Right lobe of liver (tissue), 6 donors: Measurements from ENCODE around the gene ACOX1. TPM values are rescaled to one million over a fixed set of nuclear protein-coding genes. Genes with fewer than 3 reads are reported as not detected.

Experiments used
- ATAC-seq, 4 donors: fragments of 200-7000 bp; cut with Tn5 transposase; one replicate each; pipeline ENCODE4 v1.9.1; 2020; ENCODE audit warnings: mild to moderate bottlenecking in 4 of 4, moderate library complexity in 4 of 4
- DNase-seq, 3 donors: peaks; one replicate each; pipeline ENCODE4 v3.0.0-alpha.2; 2020
- H3K27ac ChIP-seq, 3 donors: fragments of 200-600 bp; one replicate each; pipeline ENCODE4 v1.8.0; 2022
- H3K27me3 ChIP-seq, 2 donors: fragments of 200-600 bp; one replicate each; pipeline ENCODE4 v1.8.0; 2022
- H3K36me3 ChIP-seq, 4 donors: fragments of 200-600 bp; sonication (generic) in 1 of 4; one replicate each; pipeline versions ENCODE4 v1.5.1 to v1.8.0; 2017 to 2022; ENCODE audit warnings: control low read depth in 1 of 4
- H3K4me1 ChIP-seq, 4 donors: fragments of 200-600 bp; sonication (generic) in 1 of 4; one replicate each; pipeline versions ENCODE4 v1.5.1 to v1.8.0; 2017 to 2022; ENCODE audit warnings: control low read depth in 1 of 4
- H3K4me3 ChIP-seq, 3 donors: fragments of 200-600 bp; one replicate each; pipeline ENCODE4 v1.8.0; 2022
- H3K9me3 ChIP-seq, 4 donors: fragments of 200-600 bp; sonication (generic) in 1 of 4; one replicate each; pipeline versions ENCODE4 v1.5.1 to v1.8.0; 2017 to 2022; ENCODE audit warnings: control low read depth in 1 of 4
- POLR2A ChIP-seq: fragments of 450-650 bp; IDR thresholded peaks from one replicate; pipeline ENCODE4 v1.6.1; 2017; ENCODE audit warnings: antibody characterized with exemption, mild to moderate bottlenecking
- WGBS: methylation state at CpG from one replicate; pipeline ENCODE4 v1.1.6; 2018; ENCODE audit warnings: low coverage, low lambda C conversion rate; ENCODE audit not compliant: insufficient coverage; ENCODE audit errors: missing lambda C conversion rate; 5-methylcytosine and 5-hydroxymethylcytosine counted together
- intact Hi-C, 2 donors: fragments of 100-400 bp; cut with DNase I; formaldehyde crosslinking; loops; one replicate each; pipeline versions ENCODE4 v1.11.2 to v1.14.1; 2022
- total RNA-seq, 6 experiments: library from RNA; depleted of rRNA in 2 of 6; stranded (reverse); fragments of >200 nt in 2 of 6; fragmentation: NEBNext Ultra II Directional in 3 of 6; extraction: Animal tissue kit (Norgen Biotek cat#: 25700) in 3 of 6; gene quantifications; one replicate each; pipeline versions ENCODE4 v1.1.0 to v1.2.4, GENCODE V29; 2016 to 2023
- TF ChIP-seq, protein P1 (sequence below), 4 donors: fragments of 200-600 bp in 3 of 4; fragments of 450-650 bp in 1 of 4; IDR thresholded peaks; one replicate each; pipeline versions ENCODE4 v1.5.1 to v1.8.0; 2016 to 2022; ENCODE audit warnings: antibody characterized with exemption in 4 of 4, mild to moderate bottlenecking in 2 of 4
- donor health status: DM: no; HTN: yes; CAD: no.
- donor health status: DM: no; HTN: no; CAD: no.
- donor health status: DM: no; HTN: no; CAD: no.
- donor health status: DM: no; HTN: yes; CAD: no.
- donor health status: DM: no; HTN: yes; CAD: no.

Gene ACOX1
- total RNA-seq, 6 experiments from 2014 or later = 112 to 202 (median 190) TPM

DNA sequence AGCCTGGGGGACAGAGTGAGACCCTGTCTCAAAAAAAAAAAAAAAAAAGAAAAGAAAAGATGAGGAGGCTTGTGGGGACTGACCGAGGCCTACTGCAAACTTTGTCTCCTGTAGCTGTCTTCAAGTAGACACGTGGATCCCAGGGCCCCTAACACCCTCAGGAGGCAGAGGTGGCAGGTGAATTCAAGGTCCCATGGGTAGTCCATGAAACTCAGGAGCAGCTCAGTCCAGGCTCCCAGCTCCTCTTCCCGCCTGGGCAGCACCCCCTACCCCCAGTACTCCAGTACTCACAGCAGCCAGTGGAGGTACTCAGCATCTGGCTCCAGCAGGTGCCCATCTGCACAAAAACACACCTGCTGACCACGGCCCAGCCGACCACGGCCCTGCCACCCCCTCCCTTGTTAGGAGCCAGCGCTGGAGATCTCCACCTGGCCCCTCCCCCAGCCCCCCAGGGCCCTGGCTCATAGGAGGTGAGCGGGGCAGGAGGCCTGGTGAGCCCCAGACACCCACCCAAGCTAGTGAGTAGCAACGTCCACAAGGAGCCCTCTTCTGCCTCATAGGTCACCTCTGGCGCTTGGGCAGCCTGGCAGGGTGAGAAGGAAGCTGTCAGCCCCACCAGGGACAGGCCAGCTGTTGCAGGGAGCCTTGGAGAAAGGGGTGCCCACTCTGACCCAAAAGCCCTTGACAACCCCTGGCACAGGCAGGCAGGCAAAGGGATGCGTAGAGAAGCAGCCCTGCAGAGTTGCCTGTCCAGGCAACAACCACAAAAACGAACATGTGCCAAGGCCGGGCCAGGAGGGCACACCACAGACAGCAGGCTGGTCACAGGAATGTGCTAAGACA is 78.1 kb downstream of the ACOX1 start:
- DNase-seq (peak in 1 of 3 donors; percentile 48), ATAC-seq (no peak)
- intact Hi-C loops = no loop called here
- WGBS = 78% methylated on average over 3 of the region's 13 CpGs
- peaks cover 0 to 37% (median 6%) of the 10 kb centered on the region in 4 donors for H3K4me1 ChIP-seq
- peaks cover 0 to 38% (median 13%) of the 10 kb centered on the region in 4 donors for H3K36me3 ChIP-seq
- no peaks in the 10 kb centered on the region for H3K27me3 ChIP-seq
- H3K4me3 ChIP-seq = no peak overlapping the region
- H3K27ac ChIP-seq = no peak overlapping the region
- TF ChIP-seq POLR2A = no peak
- TF ChIP-seq, protein P1, sequence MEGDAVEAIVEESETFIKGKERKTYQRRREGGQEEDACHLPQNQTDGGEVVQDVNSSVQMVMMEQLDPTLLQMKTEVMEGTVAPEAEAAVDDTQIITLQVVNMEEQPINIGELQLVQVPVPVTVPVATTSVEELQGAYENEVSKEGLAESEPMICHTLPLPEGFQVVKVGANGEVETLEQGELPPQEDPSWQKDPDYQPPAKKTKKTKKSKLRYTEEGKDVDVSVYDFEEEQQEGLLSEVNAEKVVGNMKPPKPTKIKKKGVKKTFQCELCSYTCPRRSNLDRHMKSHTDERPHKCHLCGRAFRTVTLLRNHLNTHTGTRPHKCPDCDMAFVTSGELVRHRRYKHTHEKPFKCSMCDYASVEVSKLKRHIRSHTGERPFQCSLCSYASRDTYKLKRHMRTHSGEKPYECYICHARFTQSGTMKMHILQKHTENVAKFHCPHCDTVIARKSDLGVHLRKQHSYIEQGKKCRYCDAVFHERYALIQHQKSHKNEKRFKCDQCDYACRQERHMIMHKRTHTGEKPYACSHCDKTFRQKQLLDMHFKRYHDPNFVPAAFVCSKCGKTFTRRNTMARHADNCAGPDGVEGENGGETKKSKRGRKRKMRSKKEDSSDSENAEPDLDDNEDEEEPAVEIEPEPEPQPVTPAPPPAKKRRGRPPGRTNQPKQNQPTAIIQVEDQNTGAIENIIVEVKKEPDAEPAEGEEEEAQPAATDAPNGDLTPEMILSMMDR (IDR thresholded peaks at IDR 0.05) = no peak
- no peaks in the 10 kb centered on the region for H3K9me3 ChIP-seq

DNA sequence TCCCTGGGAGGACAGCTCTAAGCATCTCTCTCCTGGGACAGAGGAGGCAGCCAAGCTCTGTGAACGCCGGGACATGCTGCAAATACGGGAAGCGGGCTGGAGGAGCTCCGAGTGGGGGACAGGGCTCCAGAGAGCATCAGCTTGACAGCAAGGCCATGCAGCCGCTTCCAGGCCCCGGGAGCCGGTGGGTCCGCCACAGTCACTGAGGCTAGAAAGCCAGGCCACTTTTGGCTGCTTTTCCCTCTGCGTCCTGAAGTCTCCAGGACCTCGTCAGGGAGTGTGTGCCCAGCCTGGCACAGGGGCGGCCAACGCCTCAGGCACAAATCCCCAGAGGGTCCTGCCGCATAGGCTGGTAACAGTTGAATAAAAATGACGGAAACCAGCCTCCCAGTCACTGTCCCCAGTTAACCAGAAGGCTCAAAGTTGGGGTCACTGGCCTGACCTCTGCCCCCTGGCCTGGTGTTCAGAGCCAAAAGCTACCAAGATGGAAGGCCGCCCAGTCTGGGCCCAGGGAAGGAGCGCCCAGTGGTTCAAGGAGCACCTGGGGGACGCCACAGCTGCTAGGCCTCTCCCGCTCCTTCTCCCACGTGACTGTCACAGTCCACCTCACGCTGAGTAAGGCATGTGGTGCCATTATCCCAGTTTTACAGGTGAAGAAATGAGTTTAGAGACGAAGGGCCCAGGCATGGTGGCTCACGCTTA is 79.0 kb downstream of the ACOX1 start:
- peak in 1 of 4 donors; percentile 2 for ATAC-seq
- H3K27ac ChIP-seq = no peak overlapping the region
- H3K4me1 ChIP-seq = peaks cover 0 to 36% (median 6%) of the 10 kb centered on the region in 4 donors
- peak in 2 of 3 donors; percentile 74 to 78 for DNase-seq
- TF ChIP-seq, protein P1 (IDR thresholded peaks at IDR 0.05) = no peak
- no peak for TF ChIP-seq POLR2A
- H3K36me3 ChIP-seq = peaks cover 0 to 38% (median 13%) of the 10 kb centered on the region in 4 donors
- H3K9me3 ChIP-seq = no peaks in the 10 kb centered on the region
- intact Hi-C loops = no loop called here
- 71% methylated on average over 5 of the region's 23 CpGs for WGBS
- no peak overlapping the region for H3K4me3 ChIP-seq
- H3K27me3 ChIP-seq = no peaks in the 10 kb centered on the region

DNA sequence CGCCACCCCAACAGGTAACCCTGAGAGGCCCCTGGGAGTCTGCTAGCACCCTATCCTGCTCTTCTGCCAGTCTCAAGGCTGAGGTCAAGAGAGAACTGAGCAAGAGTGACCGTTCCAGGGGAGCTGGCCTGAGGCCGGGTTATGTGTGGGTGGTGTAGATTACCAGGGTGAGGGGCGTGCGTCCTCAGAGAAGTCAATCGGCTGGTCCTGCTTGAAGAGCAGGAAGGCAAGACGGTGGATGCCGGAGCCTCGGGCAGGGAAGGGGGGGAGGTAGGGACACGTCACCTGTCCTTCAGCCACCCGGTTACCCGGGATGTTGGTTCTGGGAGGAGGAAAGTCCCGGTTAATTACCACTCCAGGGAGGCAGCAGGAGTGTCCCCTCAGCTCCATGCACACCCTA is 79.6 kb downstream of the ACOX1 start:
- TF ChIP-seq POLR2A = no peak
- TF ChIP-seq, protein P1 (IDR thresholded peaks at IDR 0.05) = no peak
- no peak overlapping the region for H3K27ac ChIP-seq
- DNase-seq = peak in 2 of 3 donors; percentile 49 to 52
- H3K27me3 ChIP-seq = no peaks in the 10 kb centered on the region
- peaks cover 0 to 38% (median 13%) of the 10 kb centered on the region in 4 donors for H3K36me3 ChIP-seq
- ATAC-seq = no peak
- H3K9me3 ChIP-seq = no peaks in the 10 kb centered on the region
- H3K4me3 ChIP-seq = no peak overlapping the region
- WGBS = 80% methylated on average over 1 of the region's 13 CpGs
- intact Hi-C loops = no loop called here
- H3K4me1 ChIP-seq = peaks cover 0 to 36% (median 6%) of the 10 kb centered on the region in 4 donors

DNA sequence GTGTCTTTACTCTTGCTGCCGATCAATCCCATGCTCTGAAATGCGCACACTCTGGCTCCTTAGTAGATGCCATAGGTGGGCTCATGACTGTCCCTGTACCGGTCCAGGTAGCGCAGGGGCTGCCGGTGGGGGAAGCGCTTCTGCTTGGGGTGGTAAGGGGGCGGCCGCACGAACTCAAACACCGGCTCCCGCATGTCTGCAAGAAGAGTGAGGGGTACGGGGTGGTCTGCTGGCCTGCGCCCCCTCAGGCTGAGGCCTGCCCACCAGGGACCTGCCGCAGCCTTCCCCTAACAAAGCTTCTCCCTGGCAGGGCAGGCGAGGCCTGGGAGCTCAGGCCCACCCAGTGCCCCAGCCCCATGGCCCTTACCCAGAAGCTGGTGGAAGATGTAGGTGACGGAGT is 80.2 kb downstream of the ACOX1 start:
- no peaks in the 10 kb centered on the region for H3K9me3 ChIP-seq
- DNase-seq (no peak), ATAC-seq (no peak)
- TF ChIP-seq, protein P1 (IDR thresholded peaks at IDR 0.05) = no peak
- TF ChIP-seq POLR2A = no peak
- no peaks in the 10 kb centered on the region for H3K27me3 ChIP-seq
- intact Hi-C loops = no loop called here
- peaks cover 0 to 38% (median 13%) of the 10 kb centered on the region in 4 donors for H3K36me3 ChIP-seq
- no peak overlapping the region for H3K4me3 ChIP-seq
- H3K4me1 ChIP-seq = peaks cover 0 to 31% (median 6%) of the 10 kb centered on the region in 4 donors
- H3K27ac ChIP-seq = no peak overlapping the region
- WGBS = 93% methylated on average over 3 of the region's 16 CpGs
